Lower leg skin (tissue), 4 donors: Measurements from ENCODE around the gene ZFHX3. TPM values are rescaled to one million over a fixed set of nuclear protein-coding genes. Genes with fewer than 3 reads are reported as not detected.
"Not testable (repeated sequence)": the region's sequence is repeated elsewhere in the genome, so short reads cannot be mapped to it uniquely, and the experiment has no call there.

Experiments
- DNase-seq, 2 donors: peaks; one replicate each; pipeline ENCODE4 v3.0.0-alpha.2; 2019; ENCODE audit warnings: low spot score in 2 of 2
- H3K4me3 ChIP-seq: fragments of 200-600 bp; sonication (generic); 2 replicates; pipeline ENCODE4 v1.5.1; 2017; ENCODE audit warnings: mild to moderate bottlenecking, low read depth; ENCODE audit not compliant: poor library complexity, severe bottlenecking
- POLR2A ChIP-seq, 2 donors: fragments of 450-650 bp; IDR thresholded peaks; one replicate each; pipeline ENCODE4 v1.6.1; 2016 to 2017; ENCODE audit warnings: antibody characterized with exemption in 2 of 2, mild to moderate bottlenecking in 1 of 2, moderate library complexity in 1 of 2
- WGBS, 2 donors: methylation state at CpG; one replicate each; pipeline ENCODE4 v1.1.5; 2018; 5-methylcytosine and 5-hydroxymethylcytosine counted together
- intact Hi-C: fragments of 100-400 bp; cut with DNase I; formaldehyde crosslinking; loops from one replicate; pipeline ENCODE4 v1.15.0; 2023; ENCODE audit warnings: low total_unique reads
- total RNA-seq, 4 donors: library from RNA; depleted of rRNA; stranded (reverse); fragments of >200 nt; gene quantifications; one replicate each; pipeline ENCODE4 v1.1.0, GENCODE V29; 2016
- TF ChIP-seq, protein P1 (sequence below), 3 donors: fragments of 450-650 bp; IDR thresholded peaks; one replicate each; pipeline ENCODE4 v1.5.1; 2016; ENCODE audit warnings: antibody characterized with exemption in 3 of 3, mild to moderate bottlenecking in 3 of 3, moderate library complexity in 2 of 3

ZFHX3 gene
- total RNA-seq, 4 donors from 2014 or later, result 3.4 to 14.9 (median 10.0) TPM

DNA sequence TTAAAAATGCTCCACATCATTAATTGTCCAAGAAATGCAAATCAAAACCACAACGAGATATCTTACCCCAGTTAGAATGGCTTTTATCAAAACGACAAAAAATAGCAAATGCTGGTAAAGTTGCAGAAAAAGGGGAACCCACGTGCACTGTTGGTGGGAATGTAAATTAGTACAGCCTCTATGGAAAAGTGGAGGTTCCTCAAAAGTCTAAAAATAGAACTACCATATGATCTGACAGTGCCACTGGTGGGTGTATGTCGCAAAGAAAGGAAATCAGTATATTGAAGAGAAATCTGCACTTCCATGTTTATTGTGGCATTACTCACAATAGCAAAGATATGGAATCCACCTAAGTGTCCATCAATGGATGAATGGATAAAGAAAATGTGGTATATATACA lies 38.2 kb upstream of the ZFHX3 start:
- intact Hi-C loops, result no loop called here
- TF ChIP-seq, protein P1, sequence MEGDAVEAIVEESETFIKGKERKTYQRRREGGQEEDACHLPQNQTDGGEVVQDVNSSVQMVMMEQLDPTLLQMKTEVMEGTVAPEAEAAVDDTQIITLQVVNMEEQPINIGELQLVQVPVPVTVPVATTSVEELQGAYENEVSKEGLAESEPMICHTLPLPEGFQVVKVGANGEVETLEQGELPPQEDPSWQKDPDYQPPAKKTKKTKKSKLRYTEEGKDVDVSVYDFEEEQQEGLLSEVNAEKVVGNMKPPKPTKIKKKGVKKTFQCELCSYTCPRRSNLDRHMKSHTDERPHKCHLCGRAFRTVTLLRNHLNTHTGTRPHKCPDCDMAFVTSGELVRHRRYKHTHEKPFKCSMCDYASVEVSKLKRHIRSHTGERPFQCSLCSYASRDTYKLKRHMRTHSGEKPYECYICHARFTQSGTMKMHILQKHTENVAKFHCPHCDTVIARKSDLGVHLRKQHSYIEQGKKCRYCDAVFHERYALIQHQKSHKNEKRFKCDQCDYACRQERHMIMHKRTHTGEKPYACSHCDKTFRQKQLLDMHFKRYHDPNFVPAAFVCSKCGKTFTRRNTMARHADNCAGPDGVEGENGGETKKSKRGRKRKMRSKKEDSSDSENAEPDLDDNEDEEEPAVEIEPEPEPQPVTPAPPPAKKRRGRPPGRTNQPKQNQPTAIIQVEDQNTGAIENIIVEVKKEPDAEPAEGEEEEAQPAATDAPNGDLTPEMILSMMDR (IDR thresholded peaks at IDR 0.05), result no peak
- no peak for TF ChIP-seq POLR2A (IDR thresholded peaks at IDR 0.05)
- no peak for DNase-seq
- no peak overlapping the region for H3K4me3 ChIP-seq
- 65 to 78% methylated on average over 4 of the region's 4 CpGs for WGBS, 2 donors

- H3K4me3 ChIP-seq, result no peak overlapping the region
- TF ChIP-seq, protein P1 (IDR thresholded peaks at IDR 0.05), result no peak
- no peak for TF ChIP-seq POLR2A (IDR thresholded peaks at IDR 0.05)
- WGBS, 2 donors, result 90 to 91% methylated on average over 3 of the region's 3 CpGs
- intact Hi-C loops, result no loop called here
- no peak for DNase-seq
These were observed 35.3 kb upstream of the ZFHX3 start for GRCh38 chr16:73083271-73083670.

DNA sequence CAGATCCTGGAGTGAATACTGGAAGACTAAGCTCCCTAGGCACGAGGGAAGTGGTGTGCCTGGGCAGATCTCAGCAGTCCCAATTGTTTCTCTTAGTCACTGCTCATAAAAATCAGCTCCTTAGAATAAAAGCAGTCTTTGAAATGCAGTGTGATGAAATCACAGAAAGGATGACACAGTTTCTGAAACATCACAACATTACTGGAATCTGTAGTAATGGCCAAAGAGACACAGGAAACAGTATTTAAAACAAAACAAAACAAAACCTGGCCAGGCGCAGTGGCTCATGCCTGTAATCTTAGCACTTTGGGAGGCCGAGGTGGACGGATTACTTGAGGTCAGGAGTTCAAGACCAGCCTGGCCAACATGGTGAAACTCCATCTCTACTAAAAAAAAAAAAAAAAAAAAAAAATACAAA lies 34.7 kb upstream of the ZFHX3 start:
- intact Hi-C loops, DNase-seq, H3K4me3 ChIP-seq: not testable (repeated sequence)
- 47 to 66% methylated on average over 4 of the region's 4 CpGs for WGBS, 2 donors

DNA sequence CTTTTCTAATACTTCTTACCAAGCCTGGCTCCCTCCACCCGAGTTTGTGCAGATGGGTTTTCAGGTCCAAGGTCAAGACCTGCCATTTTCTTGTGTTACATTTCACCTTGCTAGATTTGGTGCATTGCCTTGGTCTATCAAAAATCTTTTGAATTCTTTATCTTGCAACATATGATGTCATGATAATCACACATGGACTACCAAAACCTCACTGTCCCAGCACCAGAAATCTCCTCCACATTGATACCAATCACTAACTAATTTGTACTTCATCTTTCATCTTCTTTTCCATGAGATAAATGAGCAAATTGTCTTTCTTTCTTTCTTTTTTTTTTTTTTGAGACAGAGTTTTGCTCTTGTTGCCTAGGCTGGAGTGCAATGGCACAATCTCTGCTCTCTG lies 33.0 kb upstream of the ZFHX3 start:
- intact Hi-C loops, result no loop called here
- DNase-seq, result no peak
- WGBS, 2 donors, result 85 to 95% methylated on average over 1 of the region's 1 CpG
- no peak for TF ChIP-seq POLR2A (IDR thresholded peaks at IDR 0.05)
- TF ChIP-seq, protein P1 (IDR thresholded peaks at IDR 0.05), result no peak
- no peak overlapping the region for H3K4me3 ChIP-seq

DNA sequence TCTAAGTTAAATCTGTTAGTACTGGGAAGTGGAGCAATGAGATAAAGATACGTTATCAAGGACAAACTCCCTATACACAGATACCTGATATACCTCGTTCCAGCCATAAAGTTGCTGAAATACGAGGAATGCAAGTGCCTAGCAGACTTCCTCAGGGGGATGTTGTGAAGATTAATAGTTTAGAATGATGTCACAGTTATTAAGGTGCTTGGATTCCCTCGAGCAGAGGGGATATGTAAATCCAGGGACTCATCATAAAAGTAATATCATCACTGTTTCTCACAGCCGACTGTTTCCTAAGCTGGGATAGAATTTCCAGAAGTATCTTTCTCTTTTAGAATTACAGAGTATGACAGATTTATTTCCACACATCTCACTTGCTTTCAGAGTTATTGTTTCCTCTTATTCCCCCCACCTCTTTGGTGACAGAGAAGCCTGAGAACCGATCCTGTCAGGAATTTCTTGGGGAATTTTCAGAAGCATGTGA lies 28.4 kb upstream of the ZFHX3 start:
- TF ChIP-seq, protein P1 (IDR thresholded peaks at IDR 0.05), result no peak
- peak in 1 of 2 donors; percentile 2 for DNase-seq
- H3K4me3 ChIP-seq, result no peak overlapping the region
- WGBS, 2 donors, result 35 to 44% methylated on average over 6 of the region's 6 CpGs
- intact Hi-C loops, result no loop called here

DNA sequence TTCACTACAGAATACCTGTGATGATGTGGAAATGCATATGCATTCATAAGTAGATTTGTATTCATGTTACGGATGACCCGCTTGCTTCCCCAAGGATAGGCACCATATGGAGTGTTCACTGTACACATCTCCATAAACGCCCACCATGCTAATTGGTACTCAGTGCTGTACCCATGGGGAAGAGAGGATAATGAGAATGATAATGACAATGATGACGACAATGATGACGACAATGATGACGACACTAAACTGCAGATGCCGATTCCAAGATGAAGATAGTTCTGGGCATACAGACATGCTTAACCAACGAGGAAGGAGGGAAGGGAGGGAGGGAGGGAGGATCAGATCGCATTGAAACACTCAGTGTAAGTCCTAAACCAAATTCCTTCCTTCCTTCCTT lies 26.5 kb upstream of the ZFHX3 start:
- WGBS, 2 donors, result 85 to 89% methylated on average over 9 of the region's 9 CpGs
- no peak overlapping the region for H3K4me3 ChIP-seq
- intact Hi-C loops, result no loop called here
- DNase-seq, result peak in 1 of 2 donors; percentile 2
- TF ChIP-seq, protein P1 (IDR thresholded peaks at IDR 0.05), result no peak
- TF ChIP-seq POLR2A (IDR thresholded peaks at IDR 0.05), result no peak

- H3K4me3 ChIP-seq, intact Hi-C loops: not testable (repeated sequence)
- DNase-seq, result peak in 1 of 2 donors; percentile 53
- WGBS, 2 donors, result 90 to 96% methylated on average over 9 of the region's 9 CpGs
These were observed 24.1 kb upstream of the ZFHX3 start for GRCh38 chr16:73072051-73072450.
